Measurements from ENCODE around the gene PRAMEF12. TPM values are rescaled to one million over a fixed set of nuclear protein-coding genes. Genes with fewer than 3 reads are reported as not detected.

The PRAMEF12 gene
- total RNA-seq, 1 donor from 2014 or later, result not detected

DNA sequence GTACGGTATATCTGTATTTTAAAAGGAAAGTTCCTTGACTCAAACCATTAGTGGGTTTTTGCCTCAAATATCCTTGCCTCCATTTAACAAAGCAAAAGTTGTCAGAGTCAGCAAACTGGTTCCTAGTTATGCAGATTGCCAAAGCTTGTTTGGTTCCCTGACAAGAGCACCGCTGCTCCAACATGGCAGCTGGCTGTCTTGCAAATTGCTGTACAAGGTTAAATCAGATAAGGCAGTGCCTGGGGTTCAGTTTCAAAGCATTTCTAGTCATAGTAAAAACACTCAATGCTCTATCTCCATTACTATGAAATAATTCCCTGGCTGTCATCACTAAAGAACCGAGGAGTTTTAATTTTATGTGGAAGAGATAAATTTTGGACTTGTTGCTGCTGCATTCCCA lies 38.9 kb upstream of the PRAMEF12 start:
- no peak overlapping the region for H3K4me3 Mint-ChIP-seq
- no peaks in the 10 kb centered on the region for H3K27me3 Mint-ChIP-seq (ENCODE audit: insufficient read depth, low read depth)
- Histone ChIP-seq H3K4me2 (no peak overlapping the region), H2AFZ (replicated peaks) (no peak overlapping the region), H3K4me3 (no peak overlapping the region), H3K27me3 (no peaks in the 10 kb centered on the region), H3K4me1 (no peaks in the 10 kb centered on the region), H3K9ac (no peak overlapping the region), H3K36me3 (no peaks in the 10 kb centered on the region), H3K79me2 (ENCODE audit: low read depth) (no peaks in the 10 kb centered on the region), H4K20me1 (ENCODE audit: low read depth) (no peaks in the 10 kb centered on the region), H3K9me3 (ENCODE audit: low read depth) (no peaks in the 10 kb centered on the region), H3F3A (ENCODE audit: low read depth) (no peaks in the 10 kb centered on the region), H3K27ac (no peak overlapping the region)
- peaks cover 17% of the 10 kb centered on the region for H3K9me3 Mint-ChIP-seq
- H3K36me3 Mint-ChIP-seq, result no peaks in the 10 kb centered on the region
- no peaks in the 10 kb centered on the region for H3K4me1 Mint-ChIP-seq
- no peak for DNase-seq (ENCODE audit: low spot score)
- no peak overlapping the region for H3K27ac Mint-ChIP-seq
- TF ChIP-seq, protein P1, sequence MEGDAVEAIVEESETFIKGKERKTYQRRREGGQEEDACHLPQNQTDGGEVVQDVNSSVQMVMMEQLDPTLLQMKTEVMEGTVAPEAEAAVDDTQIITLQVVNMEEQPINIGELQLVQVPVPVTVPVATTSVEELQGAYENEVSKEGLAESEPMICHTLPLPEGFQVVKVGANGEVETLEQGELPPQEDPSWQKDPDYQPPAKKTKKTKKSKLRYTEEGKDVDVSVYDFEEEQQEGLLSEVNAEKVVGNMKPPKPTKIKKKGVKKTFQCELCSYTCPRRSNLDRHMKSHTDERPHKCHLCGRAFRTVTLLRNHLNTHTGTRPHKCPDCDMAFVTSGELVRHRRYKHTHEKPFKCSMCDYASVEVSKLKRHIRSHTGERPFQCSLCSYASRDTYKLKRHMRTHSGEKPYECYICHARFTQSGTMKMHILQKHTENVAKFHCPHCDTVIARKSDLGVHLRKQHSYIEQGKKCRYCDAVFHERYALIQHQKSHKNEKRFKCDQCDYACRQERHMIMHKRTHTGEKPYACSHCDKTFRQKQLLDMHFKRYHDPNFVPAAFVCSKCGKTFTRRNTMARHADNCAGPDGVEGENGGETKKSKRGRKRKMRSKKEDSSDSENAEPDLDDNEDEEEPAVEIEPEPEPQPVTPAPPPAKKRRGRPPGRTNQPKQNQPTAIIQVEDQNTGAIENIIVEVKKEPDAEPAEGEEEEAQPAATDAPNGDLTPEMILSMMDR (IDR thresholded peaks at IDR 0.05), result no peak
- no peak for TF ChIP-seq EZH2phosphoT487 (IDR thresholded peaks at IDR 0.05)
- no peak for TF ChIP-seq EZH2 (IDR thresholded peaks at IDR 0.05)

DNA sequence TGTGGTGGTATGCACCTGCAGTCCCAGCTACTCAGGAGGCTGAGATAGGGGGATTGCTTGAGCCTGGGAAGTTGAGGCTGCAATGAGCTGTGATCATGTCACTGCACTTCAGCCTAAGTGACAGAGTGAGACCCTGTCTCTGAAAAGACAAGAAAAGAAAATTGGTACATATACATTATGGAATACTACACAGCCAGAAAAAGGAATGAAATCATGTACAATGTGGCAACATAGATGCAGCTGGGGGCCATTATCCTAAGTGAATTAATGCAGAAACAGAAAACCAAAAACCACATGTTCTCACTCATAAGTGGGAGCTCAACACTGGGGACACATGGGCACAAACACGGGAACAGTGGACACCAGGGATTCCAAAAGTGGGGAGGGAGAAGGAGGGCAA lies 34.6 kb upstream of the PRAMEF12 start:
- Histone ChIP-seq H4K20me1 (ENCODE audit: low read depth) (no peaks in the 10 kb centered on the region), H3K4me2 (no peak overlapping the region), H3K27ac (no peak overlapping the region), H3K4me1 (no peaks in the 10 kb centered on the region), H3F3A (ENCODE audit: low read depth) (no peaks in the 10 kb centered on the region), H3K9ac (no peak overlapping the region), H3K27me3 (no peaks in the 10 kb centered on the region), H3K79me2 (ENCODE audit: low read depth) (no peaks in the 10 kb centered on the region), H2AFZ (replicated peaks) (no peak overlapping the region), H3K4me3 (no peak overlapping the region), H3K9me3 (ENCODE audit: low read depth) (no peaks in the 10 kb centered on the region), H3K36me3 (no peaks in the 10 kb centered on the region)
- Mint-ChIP-seq H3K36me3 (no peaks in the 10 kb centered on the region), H3K4me1 (no peaks in the 10 kb centered on the region), H3K4me3 (no peak overlapping the region), H3K27ac (no peak overlapping the region), H3K27me3 (ENCODE audit: insufficient read depth, low read depth) (no peaks in the 10 kb centered on the region), H3K9me3 (peaks cover 2% of the 10 kb centered on the region)
- DNase-seq (ENCODE audit: low spot score), result no peak
- no peak for TF ChIP-seq EZH2 (IDR thresholded peaks at IDR 0.05)
- TF ChIP-seq, protein P1 (IDR thresholded peaks at IDR 0.05), result no peak
- no peak for TF ChIP-seq EZH2phosphoT487 (IDR thresholded peaks at IDR 0.05)

DNA sequence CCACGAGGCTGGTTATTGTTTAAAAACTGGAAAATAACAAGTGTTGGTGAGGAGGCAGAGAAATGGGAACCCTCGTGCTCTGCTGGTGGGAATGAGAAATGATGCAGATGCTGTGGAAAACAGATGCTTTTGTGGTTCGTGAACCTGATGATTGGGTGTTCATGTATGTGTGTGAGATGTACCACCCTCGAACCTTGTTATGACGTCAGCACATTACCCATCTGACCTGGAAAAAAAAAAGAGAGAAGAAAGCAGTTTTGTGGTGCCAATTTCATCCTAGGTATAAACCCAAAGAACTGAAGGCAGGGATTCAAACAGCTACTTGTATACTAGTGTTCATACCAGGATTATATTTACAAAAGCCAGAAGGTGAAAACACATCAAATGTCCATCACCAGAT lies 33.9 kb upstream of the PRAMEF12 start:
- H3K27me3 ChIP-seq, result no peaks in the 10 kb centered on the region
- no peaks in the 10 kb centered on the region for H3F3A ChIP-seq (ENCODE audit: low read depth)
- no peak for TF ChIP-seq EZH2 (IDR thresholded peaks at IDR 0.05)
- TF ChIP-seq EZH2phosphoT487 (IDR thresholded peaks at IDR 0.05), result no peak
- TF ChIP-seq, protein P1 (IDR thresholded peaks at IDR 0.05), result no peak
- Mint-ChIP-seq H3K4me3 (no peak overlapping the region), H3K27ac (no peak overlapping the region), H3K4me1 (no peaks in the 10 kb centered on the region), H3K27me3 (ENCODE audit: insufficient read depth, low read depth) (peaks cover 2% of the 10 kb centered on the region), H3K36me3 (no peaks in the 10 kb centered on the region), H3K9me3 (peaks cover 2% of the 10 kb centered on the region)
- no peak overlapping the region for H3K4me2 ChIP-seq
- H3K4me1 ChIP-seq, result no peaks in the 10 kb centered on the region
- no peak overlapping the region for H3K27ac ChIP-seq
- H3K36me3 ChIP-seq, result no peaks in the 10 kb centered on the region
- no peak overlapping the region for H2AFZ ChIP-seq (replicated peaks)
- H3K4me3 ChIP-seq, result no peak overlapping the region
- H3K9ac ChIP-seq, result no peak overlapping the region
- no peaks in the 10 kb centered on the region for H4K20me1 ChIP-seq (ENCODE audit: low read depth)
- no peaks in the 10 kb centered on the region for H3K9me3 ChIP-seq (ENCODE audit: low read depth)
- no peak for DNase-seq (ENCODE audit: low spot score)
- no peaks in the 10 kb centered on the region for H3K79me2 ChIP-seq (ENCODE audit: low read depth)

All from neural progenitor cell (in vitro differentiated cells).